HG03432 (cell line): ENCODE data around the gene PRKCD.

ENCODE experiments used
- ATAC-seq: cut with Tn5 transposase; IDR thresholded peaks from one replicate; pipeline ENCODE4 v1.9.1; 2021; ENCODE audit warnings: mild to moderate bottlenecking, moderate library complexity; ENCODE audit not compliant: unreplicated experiment

PRKCD gene

GRCh38 chr3:53160660-53161449 is at the start of gene PRKCD:
Gene PRKCD (plus strand): TSS chr3:53161209. CDS start chr3:53178423, 17,214 bp downstream.
- ATAC-seq = peak; percentile 61

- ATAC-seq = no peak
Measured at GRCh38 chr3:53111822-53112221, 49.2 kb upstream of the PRKCD start.

- ATAC-seq = no peak
Measured at GRCh38 chr3:53113293-53114010, 47.6 kb upstream of the PRKCD start.

GRCh38 chr3:53114011-53114400 is 47.0 kb upstream of the PRKCD start:
- ATAC-seq = peak; percentile 75

- ATAC-seq = no peak
Measured at GRCh38 chr3:53114412-53115074, 46.5 kb upstream of the PRKCD start.

- ATAC-seq = no peak
Measured at GRCh38 chr3:53116956-53117355, 44.1 kb upstream of the PRKCD start.

- ATAC-seq = no peak
Measured at GRCh38 chr3:53120336-53120735, 40.7 kb upstream of the PRKCD start.

- no peak for ATAC-seq
Measured at GRCh38 chr3:53122255-53122932, 38.6 kb upstream of the PRKCD start.

- no peak for ATAC-seq
Measured at GRCh38 chr3:53122933-53123305, 38.1 kb upstream of the PRKCD start.

GRCh38 chr3:53123510-53123909 is 37.5 kb upstream of the PRKCD start:
- ATAC-seq = no peak

GRCh38 chr3:53123953-53124352 is 37.1 kb upstream of the PRKCD start:
- no peak for ATAC-seq

- no peak for ATAC-seq
Measured at GRCh38 chr3:53126601-53127000, 34.4 kb upstream of the PRKCD start.

GRCh38 chr3:53129344-53129743 is 31.7 kb upstream of the PRKCD start:
- no peak for ATAC-seq

GRCh38 chr3:53130179-53131061 is 30.6 kb upstream of the PRKCD start, which contains the start of gene RFT1:
Gene RFT1 (minus strand): TSS chr3:53130435. CDS start chr3:53130400, 35 bp downstream.
- ATAC-seq = peak; percentile 89

- ATAC-seq = no peak
Measured at GRCh38 chr3:53131096-53131495, 29.9 kb upstream of the PRKCD start.

GRCh38 chr3:53132347-53132746 is 28.7 kb upstream of the PRKCD start:
- ATAC-seq = no peak

GRCh38 chr3:53134631-53135232 is 26.3 kb upstream of the PRKCD start:
- ATAC-seq = peak; percentile 54

- ATAC-seq = no peak
Measured at GRCh38 chr3:53137221-53137620, 23.8 kb upstream of the PRKCD start.

GRCh38 chr3:53137835-53138446 is 23.1 kb upstream of the PRKCD start:
- ATAC-seq = no peak
